SU-DHL-6 (cell line): ENCODE data around the gene TACO1.

Experiments
- H2AFZ ChIP-seq: fragments of 200-600 bp; sonication (generic); 2 replicates; pipeline ENCODE4 v1.6.1; 2014; ENCODE audit warnings: low read depth, mild to moderate bottlenecking, moderate library complexity, mixed read lengths, antibody characterized with exemption, low read length; ENCODE audit not compliant: severe bottlenecking
- H3F3A ChIP-seq: fragments of 200-600 bp; shearing (Covaris generic); 2 replicates; pipeline ENCODE4 v1.6.0; 2016; ENCODE audit warnings: antibody characterized with exemption, mild to moderate bottlenecking; ENCODE audit not compliant: insufficient read depth
- H3K27ac ChIP-seq: fragments of 200-600 bp; sonication (generic); 2 replicates; pipeline ENCODE4 v1.5.1; 2016; ENCODE audit warnings: low read depth, mild to moderate bottlenecking, low read length, moderate library complexity, mixed read lengths
- H3K27me3 ChIP-seq: fragments of 200-600 bp; sonication (generic), shearing (Covaris generic); 2 replicates; pipeline ENCODE4 v1.6.0; 2014; ENCODE audit warnings: mild to moderate bottlenecking, low read length
- H3K36me3 ChIP-seq: fragments of 200-600 bp; sonication (generic); 2 replicates; pipeline ENCODE4 v1.6.1; 2014; ENCODE audit warnings: mild to moderate bottlenecking, low read length, mixed read lengths
- H3K4me2 ChIP-seq: fragments of 300-600, 200-600 bp; shearing (Covaris generic), sonication (generic); 2 replicates; pipeline ENCODE4 v1.6.0; 2014; ENCODE audit warnings: low read length, low read depth, mild to moderate bottlenecking; ENCODE audit not compliant: poor library complexity, severe bottlenecking
- H3K4me3 ChIP-seq: fragments of 200-600 bp; sonication (generic); 2 replicates; pipeline ENCODE4 v1.5.1; 2014; ENCODE audit warnings: antibody characterized with exemption, low read length, mild to moderate bottlenecking, mixed read lengths; ENCODE audit not compliant: insufficient read depth, poor library complexity, severe bottlenecking
- H3K79me2 ChIP-seq: fragments of 200-600 bp; sonication (generic); 2 replicates; pipeline ENCODE4 v1.6.1; 2014; ENCODE audit warnings: mild to moderate bottlenecking, low read length, moderate library complexity; ENCODE audit not compliant: insufficient read depth
- H3K9ac ChIP-seq: fragments of 200-600 bp; sonication (generic); 2 replicates; pipeline ENCODE4 v1.7.0; 2014; ENCODE audit warnings: mild to moderate bottlenecking, low read length
- H3K9me2 ChIP-seq: fragments of 200-600 bp; sonication (generic); replicated peaks from 2 replicates; pipeline ENCODE4 v1.6.1; 2014; ENCODE audit warnings: low read length; ENCODE audit not compliant: insufficient read depth
- H3K9me3 ChIP-seq: fragments of 200-600 bp; sonication (generic); 2 replicates; pipeline ENCODE4 v1.6.1; 2014; ENCODE audit warnings: low read length, mixed read lengths; ENCODE audit not compliant: insufficient read depth
- H4K20me1 ChIP-seq: fragments of 200-600 bp; sonication (generic); 2 replicates; pipeline ENCODE4 v1.6.1; 2014; ENCODE audit warnings: low read depth, mild to moderate bottlenecking, antibody characterized with exemption, low read length, moderate library complexity, mixed read lengths
- CTCF ChIP-seq: fragments of 200-600 bp; sonication (generic); IDR thresholded peaks from one replicate; pipeline ENCODE4 v1.5.1; 2017; ENCODE audit warnings: antibody characterized with exemption, mild to moderate bottlenecking, low read length, moderate library complexity; ENCODE audit not compliant: insufficient read depth, poor library complexity, severe bottlenecking
- EZH2phosphoT487 ChIP-seq: fragments of 200-600 bp; sonication (generic), shearing (Covaris generic); conservative IDR thresholded peaks from 2 replicates; pipeline ENCODE4 v1.6.1; 2018; ENCODE audit warnings: mild to moderate bottlenecking, antibody characterized with exemption, low read length, moderate library complexity, mixed read lengths

Gene TACO1

GRCh38 chr17:63563339-63563738 is 37.4 kb upstream of the TACO1 start:
- no peak overlapping the region for H2AFZ ChIP-seq
- H3K4me2 ChIP-seq, result no peak overlapping the region
- H3K9me2 ChIP-seq, result no peaks in the 10 kb centered on the region
- H3K9ac ChIP-seq, result no peak overlapping the region
- no peak overlapping the region for H3K4me3 ChIP-seq
- H4K20me1 ChIP-seq, result peaks cover 29% of the 10 kb centered on the region
- peaks cover 87% of the 10 kb centered on the region for H3K79me2 ChIP-seq
- no peaks in the 10 kb centered on the region for H3K36me3 ChIP-seq
- 0 out of 2 replicates have a peak, but pooled peaks cover 6% of the 10 kb centered on the region for H3F3A ChIP-seq
- TF ChIP-seq EZH2phosphoT487, result no peak
- TF ChIP-seq CTCF, result no peak
- H3K27me3 ChIP-seq, result no peaks in the 10 kb centered on the region
- no peaks in the 10 kb centered on the region for H3K9me3 ChIP-seq
- no peak overlapping the region for H3K27ac ChIP-seq

- Histone ChIP-seq H2AFZ (no peak overlapping the region), H3F3A (0 out of 2 replicates have a peak, but pooled peaks cover 6% of the 10 kb centered on the region), H3K9me2 (no peaks in the 10 kb centered on the region), H4K20me1 (peaks cover 26% of the 10 kb centered on the region), H3K79me2 (peaks cover 90% of the 10 kb centered on the region), H3K4me2 (no peak overlapping the region), H3K27me3 (no peaks in the 10 kb centered on the region), H3K9me3 (no peaks in the 10 kb centered on the region), H3K27ac (no peak overlapping the region), H3K36me3 (no peaks in the 10 kb centered on the region), H3K9ac (no peak overlapping the region), H3K4me3 (no peak overlapping the region)
- no peak for TF ChIP-seq EZH2phosphoT487
- no peak for TF ChIP-seq CTCF
These were observed 36.1 kb upstream of the TACO1 start for GRCh38 chr17:63564562-63564961.

GRCh38 chr17:63567229-63567628 is 33.5 kb upstream of the TACO1 start:
- peaks cover 12% of the 10 kb centered on the region for H4K20me1 ChIP-seq

More at GRCh38 chr17:63567229-63567628, 33.5 kb upstream of the TACO1 start:
- Histone ChIP-seq H3K27me3 (no peaks in the 10 kb centered on the region), H3K79me2 (peaks cover 84% of the 10 kb centered on the region), H3K9ac (no peak overlapping the region), H3K36me3 (no peaks in the 10 kb centered on the region), H3K27ac (no peak overlapping the region), H3K4me3 (no peak overlapping the region), H3K4me2 (no peak overlapping the region), H3F3A (0 out of 2 replicates have a peak, but pooled peaks cover 6% of the 10 kb centered on the region), H2AFZ (no peak overlapping the region), H3K9me3 (no peaks in the 10 kb centered on the region), H3K9me2 (no peaks in the 10 kb centered on the region)
- no peak for TF ChIP-seq CTCF
- TF ChIP-seq EZH2phosphoT487, result no peak
